Left ventricle myocardium superior (tissue), 1 donor: ENCODE data around the gene MRPS31. TPM values are rescaled to one million over a fixed set of nuclear protein-coding genes. Genes with fewer than 3 reads are reported as not detected.
"Not testable (repeated sequence)": the region's sequence is repeated elsewhere in the genome, so short reads cannot be mapped to it uniquely, and the experiment has no call there.

Source experiments
- ATAC-seq: fragments of 200-7000 bp; cut with Tn5 transposase; one replicate; pipeline ENCODE4 v1.9.1; 2020; ENCODE audit warnings: mild to moderate bottlenecking, moderate library complexity
- DNase-seq: peaks from one replicate; pipeline ENCODE4 v3.0.0-alpha.2; 2020
- intact Hi-C: fragments of 100-400 bp; cut with micrococcal nuclease; formaldehyde crosslinking; loops from one replicate; pipeline ENCODE4 v1.11.0; 2022
- total RNA-seq: library from RNA; stranded (reverse); fragmentation: NEBNext Ultra II Directional; extraction: Animal tissue kit (Norgen Biotek cat#: 25700); gene quantifications from one replicate; pipeline ENCODE4 v1.2.1, GENCODE V29; 2021
- donor health status: DM: no; HTN: yes; CAD: no; lungs with severe emphysema.

Gene MRPS31
- total RNA-seq, 1 donor from 2014 or later: 33.7 TPM

GRCh38 chr13:40770609-40770933, 419 bp downstream of the MRPS31 start:
- intact Hi-C loops: no loop called here
- ATAC-seq (no peak), DNase-seq (no peak)

- no peak for ATAC-seq
- DNase-seq: no peak
- intact Hi-C loops: no loop called here
These were observed 1.0 kb downstream of the MRPS31 start for GRCh38 chr13:40769970-40770369.

- intact Hi-C loops: no loop called here
- no peak for DNase-seq
- no peak for ATAC-seq
These were observed 5.4 kb downstream of the MRPS31 start for GRCh38 chr13:40765602-40766001.

- ATAC-seq (no peak), DNase-seq (no peak)
- intact Hi-C loops: no loop called here
These were observed 6.2 kb downstream of the MRPS31 start for GRCh38 chr13:40764587-40765403.

GRCh38 chr13:40762849-40763248, 8.1 kb downstream of the MRPS31 start:
- intact Hi-C loops: no loop called here
- DNase-seq (no peak), ATAC-seq (no peak)

- intact Hi-C loops: no loop called here
These were observed 12.2 kb downstream of the MRPS31 start for GRCh38 chr13:40758811-40759210.

GRCh38 chr13:40756042-40756441, 14.9 kb downstream of the MRPS31 start:
- DNase-seq (no peak), ATAC-seq (no peak)
- intact Hi-C loops: no loop called here

More at GRCh38 chr13:40758811-40759210, 12.2 kb downstream of the MRPS31 start:
- no peak for ATAC-seq
- DNase-seq: no peak

- intact Hi-C loops: no loop called here
- ATAC-seq (no peak), DNase-seq (no peak)
These were observed 15.8 kb downstream of the MRPS31 start for GRCh38 chr13:40755082-40755700.

- no peak for ATAC-seq
- intact Hi-C loops: no loop called here
- no peak for DNase-seq
These were observed 21.7 kb downstream of the MRPS31 start for GRCh38 chr13:40749327-40749726.

- ATAC-seq, DNase-seq, intact Hi-C loops: not testable (repeated sequence)
These were observed 35.8 kb downstream of the MRPS31 start for GRCh38 chr13:40735232-40735548.

- ATAC-seq, DNase-seq, intact Hi-C loops: not testable (repeated sequence)
These were observed 36.3 kb downstream of the MRPS31 start for GRCh38 chr13:40734536-40735231.

GRCh38 chr13:40732658-40733057, 38.3 kb downstream of the MRPS31 start:
- no peak for ATAC-seq
- intact Hi-C loops: no loop called here
- DNase-seq: no peak

GRCh38 chr13:40728595-40728994, 42.4 kb downstream of the MRPS31 start:
- ATAC-seq (no peak), DNase-seq (no peak)
- intact Hi-C loops: no loop called here

- DNase-seq, intact Hi-C loops, ATAC-seq: not testable (repeated sequence)
These were observed 56.6 kb downstream of the MRPS31 start for GRCh38 chr13:40714433-40714832.

- ATAC-seq: no peak
- intact Hi-C loops: no loop called here
These were observed 64.6 kb downstream of the MRPS31 start for GRCh38 chr13:40706439-40706838.

GRCh38 chr13:40697711-40698110, 73.3 kb downstream of the MRPS31 start:
- DNase-seq (no peak), ATAC-seq (no peak)
- intact Hi-C loops: loop anchor here (10.0 kb wide), 1 partner anchor 923 kb away; no protein-coding TSS in a partner anchor

More at GRCh38 chr13:40706439-40706838, 64.6 kb downstream of the MRPS31 start:
- no peak for DNase-seq

- ATAC-seq (no peak), DNase-seq (no peak)
- intact Hi-C loops: loop anchor here (10.0 kb wide), 1 partner anchor 920 kb away; no protein-coding TSS in a partner anchor
These were observed 76.6 kb downstream of the MRPS31 start for GRCh38 chr13:40694426-40694825.

- no peak for DNase-seq
- intact Hi-C loops: loop anchor here (10.0 kb wide), 1 partner anchor 918 kb away; no protein-coding TSS in a partner anchor
- ATAC-seq: no peak
These were observed 78.0 kb downstream of the MRPS31 start for GRCh38 chr13:40692946-40693345.

GRCh38 chr13:40688781-40689180, 82.2 kb downstream of the MRPS31 start:
- no peak for ATAC-seq
- intact Hi-C loops: no loop called here

More at GRCh38 chr13:40688781-40689180, 82.2 kb downstream of the MRPS31 start:
- no peak for DNase-seq
